GM19452 (cell line): ENCODE data around the gene CER1.

ENCODE experiments used
- ATAC-seq: cut with Tn5 transposase; IDR thresholded peaks from one replicate; pipeline ENCODE4 v1.9.1; 2021; ENCODE audit not compliant: unreplicated experiment

The CER1 gene

GRCh38 chr9:14722391-14723035, at the start of gene CER1:
Gene CER1 (minus strand): TSS chr9:14722733. CDS start chr9:14722672, 61 bp downstream.
- no peak for ATAC-seq

- no peak for ATAC-seq
Observed at GRCh38 chr9:14770592-14770991, 48.1 kb upstream of the CER1 start.

- ATAC-seq: no peak
Observed at GRCh38 chr9:14769230-14769571, 46.7 kb upstream of the CER1 start.

GRCh38 chr9:14768405-14769229, 46.1 kb upstream of the CER1 start:
- no peak for ATAC-seq

GRCh38 chr9:14766299-14766698, 43.8 kb upstream of the CER1 start:
- ATAC-seq: no peak

- no peak for ATAC-seq
Observed at GRCh38 chr9:14761584-14761983, 39.1 kb upstream of the CER1 start.

GRCh38 chr9:14760060-14760459, 37.5 kb upstream of the CER1 start:
- ATAC-seq: no peak

- no peak for ATAC-seq
Observed at GRCh38 chr9:14756291-14756690, 33.8 kb upstream of the CER1 start.

GRCh38 chr9:14752871-14753270, 30.3 kb upstream of the CER1 start:
- ATAC-seq: no peak

- no peak for ATAC-seq
Observed at GRCh38 chr9:14752271-14752670, 29.7 kb upstream of the CER1 start.

- ATAC-seq: no peak
Observed at GRCh38 chr9:14750821-14751220, 28.3 kb upstream of the CER1 start.

GRCh38 chr9:14749741-14750211, 27.2 kb upstream of the CER1 start:
- no peak for ATAC-seq

- no peak for ATAC-seq
Observed at GRCh38 chr9:14748373-14748772, 25.8 kb upstream of the CER1 start.

GRCh38 chr9:14747111-14747510, 24.6 kb upstream of the CER1 start:
- ATAC-seq: no peak

- ATAC-seq: no peak
Observed at GRCh38 chr9:14746626-14747025, 24.1 kb upstream of the CER1 start.

GRCh38 chr9:14744768-14745167, 22.2 kb upstream of the CER1 start:
- no peak for ATAC-seq

GRCh38 chr9:14741369-14741768, 18.8 kb upstream of the CER1 start:
- peak; percentile 69 for ATAC-seq

GRCh38 chr9:14733133-14733532, 10.6 kb upstream of the CER1 start:
- ATAC-seq: no peak

- ATAC-seq: no peak
Observed at GRCh38 chr9:14731294-14731981, 8.9 kb upstream of the CER1 start.

- ATAC-seq: no peak
Observed at GRCh38 chr9:14730461-14730898, 7.9 kb upstream of the CER1 start.

- ATAC-seq: no peak
Observed at GRCh38 chr9:14723301-14723700, 768 bp upstream of the CER1 start.
